H9 (cell line): Measurements from ENCODE around the gene NFS1. TPM values are rescaled to one million over a fixed set of nuclear protein-coding genes. Genes with fewer than 3 reads are reported as not detected.

Experiments used
- DNase-seq: peaks from one replicate; pipeline ENCODE4 v3.0.0-alpha.2; 2017
- H2AFZ ChIP-seq: one replicate; pipeline ENCODE4 v1.6.1; 2013; ENCODE audit warnings: mild to moderate bottlenecking, low read length, control low read depth, moderate library complexity
- H2AK5ac ChIP-seq: 2 replicates; pipeline ENCODE4 v1.6.1; 2013; ENCODE audit warnings: low read length, control low read depth, mixed read lengths; ENCODE audit not compliant: insufficient read length
- H2BK120ac ChIP-seq: one replicate; pipeline ENCODE4 v1.6.1; 2013; ENCODE audit warnings: low read depth, mild to moderate bottlenecking, low read length, control low read depth, inconsistent platforms; ENCODE audit not compliant: poor library complexity, severe bottlenecking
- H2BK12ac ChIP-seq: 2 replicates; pipeline ENCODE4 v1.6.1; 2013; ENCODE audit warnings: low read length, control low read depth, mixed read lengths, low read depth; ENCODE audit not compliant: insufficient read length
- H2BK15ac ChIP-seq: 2 replicates; pipeline ENCODE4 v1.6.1; 2013; ENCODE audit warnings: low read depth, low read length, control low read depth
- H2BK20ac ChIP-seq: one replicate; pipeline ENCODE4 v1.6.1; 2013; ENCODE audit warnings: low read depth, mild to moderate bottlenecking, low read length, control low read depth, inconsistent platforms; ENCODE audit not compliant: poor library complexity, severe bottlenecking
- H2BK5ac ChIP-seq: 2 replicates; pipeline ENCODE4 v1.6.1; 2013; ENCODE audit warnings: low read length, control low read depth, mixed read lengths; ENCODE audit not compliant: insufficient read length
- H3K14ac ChIP-seq: 2 replicates; pipeline ENCODE4 v1.6.1; 2013; ENCODE audit warnings: low read length, control low read depth; ENCODE audit not compliant: insufficient read depth
- H3K18ac ChIP-seq: 2 replicates; pipeline ENCODE4 v1.6.1; 2013; ENCODE audit warnings: low read depth, mild to moderate bottlenecking, mixed read lengths, low read length, control low read depth; ENCODE audit not compliant: insufficient read length
- H3K23ac ChIP-seq: 2 replicates; pipeline ENCODE4 v1.6.1; 2013; ENCODE audit warnings: low read length, control low read depth, mixed read lengths, low read depth; ENCODE audit not compliant: insufficient read length
- H3K23me2 ChIP-seq: 2 replicates; pipeline ENCODE4 v1.6.1; 2013; ENCODE audit warnings: low read depth, mild to moderate bottlenecking, mixed read lengths, low read length, control low read depth; ENCODE audit not compliant: insufficient read length, poor library complexity, severe bottlenecking
- H3K27ac ChIP-seq: 2 replicates; pipeline ENCODE4 v1.5.1; 2013; ENCODE audit warnings: low read length, control low read depth, mixed read lengths, low read depth; ENCODE audit not compliant: insufficient read length
- H3K27me3 ChIP-seq: 2 replicates; pipeline ENCODE4 v1.6.1; 2013; ENCODE audit warnings: low read length, control low read depth, inconsistent platforms; ENCODE audit not compliant: insufficient read depth
- H3K4ac ChIP-seq: 2 replicates; pipeline ENCODE4 v1.6.1; 2013; ENCODE audit warnings: low read depth, mild to moderate bottlenecking, control low read depth, inconsistent platforms, low read length, moderate library complexity
- H3K4me1 ChIP-seq: 2 replicates; pipeline ENCODE4 v1.6.1; 2013; ENCODE audit warnings: low read length, control low read depth, inconsistent platforms; ENCODE audit not compliant: insufficient read depth
- H3K4me2 ChIP-seq: 2 replicates; pipeline ENCODE4 v1.6.1; 2013; ENCODE audit warnings: low read length, control low read depth, mixed read lengths; ENCODE audit not compliant: insufficient read length, insufficient read depth
- H3K56ac ChIP-seq: 2 replicates; pipeline ENCODE4 v1.6.1; 2013; ENCODE audit warnings: low read depth, mild to moderate bottlenecking, mixed read lengths, low read length, control low read depth; ENCODE audit not compliant: insufficient read length
- H3K79me1 ChIP-seq: 2 replicates; pipeline ENCODE4 v1.6.1; 2013; ENCODE audit warnings: low read depth, mild to moderate bottlenecking, moderate library complexity, low read length, control low read depth, inconsistent platforms; ENCODE audit not compliant: insufficient read depth, poor library complexity, severe bottlenecking
- H3K79me2 ChIP-seq: 2 replicates; pipeline ENCODE4 v1.6.1; 2013; ENCODE audit warnings: low read length, control low read depth, inconsistent platforms; ENCODE audit not compliant: insufficient read depth
- H3K9ac ChIP-seq: 2 replicates; pipeline ENCODE4 v1.6.1; 2013; ENCODE audit warnings: low read length, control low read depth, mixed read lengths; ENCODE audit not compliant: insufficient read length; ENCODE audit errors: extremely low read depth
- H3K9me3 ChIP-seq: one replicate; pipeline ENCODE4 v1.6.1; 2013; ENCODE audit warnings: low read depth, low read length, inconsistent platforms; ENCODE audit not compliant: control insufficient read depth
- H3T11ph ChIP-seq: one replicate; pipeline ENCODE4 v1.6.1; 2013; ENCODE audit warnings: mild to moderate bottlenecking, low read length, control low read depth, inconsistent platforms
- H4K20me1 ChIP-seq: one replicate; pipeline ENCODE4 v1.6.1; 2013; ENCODE audit not compliant: control insufficient read depth, insufficient read length, insufficient read depth
- H4K5ac ChIP-seq: 2 replicates; pipeline ENCODE4 v1.6.1; 2013; ENCODE audit warnings: low read depth, mild to moderate bottlenecking, mixed read lengths, low read length, control low read depth; ENCODE audit not compliant: insufficient read length
- H4K8ac ChIP-seq: replicated peaks from 2 replicates; pipeline ENCODE4 v1.6.1; 2013; ENCODE audit warnings: low read length, control low read depth, mixed read lengths, low read depth; ENCODE audit not compliant: insufficient read length
- H4K91ac ChIP-seq: 2 replicates; pipeline ENCODE4 v1.6.1; 2013; ENCODE audit warnings: low read depth, mild to moderate bottlenecking, moderate library complexity, mixed read lengths, low read length, control low read depth; ENCODE audit not compliant: insufficient read length
- H3K27ac Mint-ChIP-seq, 3 experiments: 2 replicates in 2 of 3; 3 replicates in 1 of 3; pipeline ENCODE4 v1.8.0; 2020 to 2021; ENCODE audit warnings: mixed read lengths in 3 of 3, mild to moderate bottlenecking in 1 of 3, moderate library complexity in 1 of 3
- H3K27me3 Mint-ChIP-seq: 2 replicates; pipeline ENCODE4 v1.8.0; 2021; ENCODE audit warnings: low read depth, mild to moderate bottlenecking, moderate library complexity, mixed read lengths
- H3K36me3 Mint-ChIP-seq, 3 experiments: 2 replicates in 2 of 3; 3 replicates in 1 of 3; pipeline ENCODE4 v1.8.0; 2020 to 2021; ENCODE audit warnings: low read depth in 3 of 3, mixed read lengths in 3 of 3; ENCODE audit not compliant: insufficient read depth in 1 of 3
- H3K4me1 Mint-ChIP-seq, 2 experiments: 2 replicates each; pipeline ENCODE4 v1.8.0; 2020; ENCODE audit warnings: mixed read lengths in 2 of 2
- H3K4me3 Mint-ChIP-seq, 2 experiments: 2 replicates in 1 of 2; 3 replicates in 1 of 2; pipeline ENCODE4 v1.8.0; 2020 to 2021; ENCODE audit warnings: mild to moderate bottlenecking in 2 of 2, mixed read lengths in 2 of 2, moderate library complexity in 1 of 2
- H3K9me3 Mint-ChIP-seq, 2 experiments: 2 replicates in 1 of 2; 3 replicates in 1 of 2; pipeline ENCODE4 v1.8.0; 2020; ENCODE audit warnings: mild to moderate bottlenecking in 2 of 2, mixed read lengths in 2 of 2, moderate library complexity in 1 of 2
- WGBS: extraction: QIAGEN DNeasy Blood & Tissue Kit; methylation state at CpG from one replicate; pipeline ENCODE4 v1.1.7; 2013; ENCODE audit warnings: missing lambda C conversion rate, low lambda C conversion rate, mixed read lengths; ENCODE audit not compliant: insufficient read length; ENCODE audit errors: extremely low coverage; 5-methylcytosine and 5-hydroxymethylcytosine counted together
- total RNA-seq: library from RNA; stranded (reverse); gene quantifications from 2 replicates; pipeline ENCODE4 v1.2.1, GENCODE V29; 2021
- TF ChIP-seq, protein P1 (sequence below): fragments of 200-600 bp; sonication (generic); conservative IDR thresholded peaks from 3 replicates; pipeline ENCODE4 v1.8.0; 2021; ENCODE audit warnings: antibody characterized with exemption, mild to moderate bottlenecking

Gene NFS1
- total RNA-seq, 1 experiment from 2014 or later = 26.6 TPM

- H3K4me3 Mint-ChIP-seq = no peak overlapping the region
- Histone ChIP-seq H3K79me2 (peaks cover 2% of the 10 kb centered on the region; the same call in 1 of the 2 replicates), H3K14ac (no peak overlapping the region), H3K4ac (no peak overlapping the region), H3K79me1 (peaks cover 2% of the 10 kb centered on the region), H3K56ac (no peak overlapping the region), H2BK15ac (no peak overlapping the region), H2AK5ac (no peak overlapping the region), H2AFZ (no peak overlapping the region), H2BK120ac (no peak overlapping the region), H4K20me1 (no peaks in the 10 kb centered on the region), H3K9ac (no peak overlapping the region), H2BK12ac (no peak overlapping the region), H3K27ac (no peak overlapping the region), H2BK5ac (no peak overlapping the region), H3K18ac (no peak overlapping the region), H3K4me1 (no peaks in the 10 kb centered on the region), H3K27me3 (no peaks in the 10 kb centered on the region), H3K23ac (no peak overlapping the region), H2BK20ac (no peak overlapping the region), H3K4me2 (no peak overlapping the region), H4K5ac (no peak overlapping the region), H4K91ac (no peak overlapping the region), H4K8ac (no peak overlapping the region), H3K9me3 (no peaks in the 10 kb centered on the region), H3T11ph (no peak overlapping the region), H3K23me2 (no peaks in the 10 kb centered on the region)
- no CpG with 5 or more reads among the region's 13 CpGs for WGBS
- H3K4me1 Mint-ChIP-seq = no peaks in the 10 kb centered on the region
- no peaks in the 10 kb centered on the region for H3K9me3 Mint-ChIP-seq
- H3K27ac Mint-ChIP-seq = peak overlapping the region in 2 of 3 experiments; percentile 42 to 75; a peak in 4 of 7 replicates
- no peak for DNase-seq
- TF ChIP-seq, protein P1, sequence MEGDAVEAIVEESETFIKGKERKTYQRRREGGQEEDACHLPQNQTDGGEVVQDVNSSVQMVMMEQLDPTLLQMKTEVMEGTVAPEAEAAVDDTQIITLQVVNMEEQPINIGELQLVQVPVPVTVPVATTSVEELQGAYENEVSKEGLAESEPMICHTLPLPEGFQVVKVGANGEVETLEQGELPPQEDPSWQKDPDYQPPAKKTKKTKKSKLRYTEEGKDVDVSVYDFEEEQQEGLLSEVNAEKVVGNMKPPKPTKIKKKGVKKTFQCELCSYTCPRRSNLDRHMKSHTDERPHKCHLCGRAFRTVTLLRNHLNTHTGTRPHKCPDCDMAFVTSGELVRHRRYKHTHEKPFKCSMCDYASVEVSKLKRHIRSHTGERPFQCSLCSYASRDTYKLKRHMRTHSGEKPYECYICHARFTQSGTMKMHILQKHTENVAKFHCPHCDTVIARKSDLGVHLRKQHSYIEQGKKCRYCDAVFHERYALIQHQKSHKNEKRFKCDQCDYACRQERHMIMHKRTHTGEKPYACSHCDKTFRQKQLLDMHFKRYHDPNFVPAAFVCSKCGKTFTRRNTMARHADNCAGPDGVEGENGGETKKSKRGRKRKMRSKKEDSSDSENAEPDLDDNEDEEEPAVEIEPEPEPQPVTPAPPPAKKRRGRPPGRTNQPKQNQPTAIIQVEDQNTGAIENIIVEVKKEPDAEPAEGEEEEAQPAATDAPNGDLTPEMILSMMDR = no peak
- no peaks in the 10 kb centered on the region for H3K27me3 Mint-ChIP-seq
- H3K36me3 Mint-ChIP-seq = peaks cover 60 to 96% (median 96%) of the 10 kb centered on the region in 3 experiments
Measured at GRCh38 chr20:35720165-35721123, 21.3 kb upstream of the NFS1 start.
